Coronary artery (tissue), 2 donors: ENCODE measurements around the gene ELOVL1.
"Not testable (repeated sequence)": the region's sequence is repeated elsewhere in the genome, so short reads cannot be mapped to it uniquely, and the experiment has no call there.

Experiments
- DNase-seq: peaks from one replicate; pipeline ENCODE4 v3.0.0-alpha.2; 2017; ENCODE audit warnings: low spot score
- H3K27ac ChIP-seq, 2 donors: fragments of 200-600 bp; sonication (generic); one replicate each; pipeline ENCODE4 v1.5.1; 2016 to 2019
- H3K4me3 ChIP-seq: fragments of 200-600 bp; sonication (generic); 2 replicates; pipeline ENCODE4 v1.5.1; 2016; ENCODE audit warnings: mild to moderate bottlenecking, moderate library complexity
- TF ChIP-seq, protein P1 (sequence below): fragments of 200-600 bp; sonication (generic); IDR thresholded peaks from one replicate; pipeline ENCODE4 v1.5.1; 2019; ENCODE audit warnings: antibody characterized with exemption

Gene ELOVL1

DNA sequence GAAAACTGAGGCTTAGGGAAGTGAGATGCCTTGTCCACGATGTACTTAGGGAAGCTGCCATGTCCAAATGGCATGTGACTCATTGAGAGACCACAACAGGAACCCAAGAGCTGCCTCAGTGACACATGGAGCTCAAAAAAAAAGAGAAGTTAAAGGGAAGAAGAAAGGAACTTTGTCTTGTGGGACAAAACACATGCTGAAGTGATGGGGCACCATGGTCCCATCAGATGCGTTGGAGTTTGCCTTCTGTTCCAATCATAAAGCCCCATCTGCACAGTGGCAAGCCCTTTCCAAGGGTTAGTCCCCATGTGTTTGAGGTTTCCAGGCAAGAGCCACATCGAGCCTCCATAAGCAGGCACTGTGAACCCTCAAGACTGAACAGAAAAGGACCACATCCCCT lies 13.8 kb upstream of the ELOVL1 start:
- Histone ChIP-seq H3K4me3 (no peak overlapping the region), H3K27ac (peak overlapping the region in 1 of 2 donors; percentile 58)
- TF ChIP-seq, protein P1, sequence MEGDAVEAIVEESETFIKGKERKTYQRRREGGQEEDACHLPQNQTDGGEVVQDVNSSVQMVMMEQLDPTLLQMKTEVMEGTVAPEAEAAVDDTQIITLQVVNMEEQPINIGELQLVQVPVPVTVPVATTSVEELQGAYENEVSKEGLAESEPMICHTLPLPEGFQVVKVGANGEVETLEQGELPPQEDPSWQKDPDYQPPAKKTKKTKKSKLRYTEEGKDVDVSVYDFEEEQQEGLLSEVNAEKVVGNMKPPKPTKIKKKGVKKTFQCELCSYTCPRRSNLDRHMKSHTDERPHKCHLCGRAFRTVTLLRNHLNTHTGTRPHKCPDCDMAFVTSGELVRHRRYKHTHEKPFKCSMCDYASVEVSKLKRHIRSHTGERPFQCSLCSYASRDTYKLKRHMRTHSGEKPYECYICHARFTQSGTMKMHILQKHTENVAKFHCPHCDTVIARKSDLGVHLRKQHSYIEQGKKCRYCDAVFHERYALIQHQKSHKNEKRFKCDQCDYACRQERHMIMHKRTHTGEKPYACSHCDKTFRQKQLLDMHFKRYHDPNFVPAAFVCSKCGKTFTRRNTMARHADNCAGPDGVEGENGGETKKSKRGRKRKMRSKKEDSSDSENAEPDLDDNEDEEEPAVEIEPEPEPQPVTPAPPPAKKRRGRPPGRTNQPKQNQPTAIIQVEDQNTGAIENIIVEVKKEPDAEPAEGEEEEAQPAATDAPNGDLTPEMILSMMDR: no peak
- no peak for DNase-seq

DNA sequence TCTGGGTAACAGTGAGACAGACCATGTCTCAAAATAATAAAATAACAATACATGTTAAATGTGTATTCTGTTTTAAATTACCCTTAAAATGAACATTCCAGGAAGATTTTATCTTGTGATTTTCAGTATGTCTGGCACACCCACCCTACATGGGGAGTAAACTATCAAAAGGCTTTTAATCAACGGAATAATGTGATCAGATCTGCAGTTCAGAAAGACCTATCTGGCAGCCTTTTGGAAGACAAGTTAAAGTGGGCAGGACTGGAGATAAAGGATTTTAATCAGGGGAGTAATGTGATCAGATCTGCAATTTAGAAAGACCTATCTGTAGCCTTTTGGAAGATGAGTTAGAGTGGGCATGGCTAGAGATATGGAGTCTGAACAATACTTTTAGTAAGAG lies 11.7 kb upstream of the ELOVL1 start:
- no peak overlapping the region for H3K4me3 ChIP-seq
- H3K27ac ChIP-seq: no peak overlapping the region
- no peak for DNase-seq
- TF ChIP-seq, protein P1: no peak

DNA sequence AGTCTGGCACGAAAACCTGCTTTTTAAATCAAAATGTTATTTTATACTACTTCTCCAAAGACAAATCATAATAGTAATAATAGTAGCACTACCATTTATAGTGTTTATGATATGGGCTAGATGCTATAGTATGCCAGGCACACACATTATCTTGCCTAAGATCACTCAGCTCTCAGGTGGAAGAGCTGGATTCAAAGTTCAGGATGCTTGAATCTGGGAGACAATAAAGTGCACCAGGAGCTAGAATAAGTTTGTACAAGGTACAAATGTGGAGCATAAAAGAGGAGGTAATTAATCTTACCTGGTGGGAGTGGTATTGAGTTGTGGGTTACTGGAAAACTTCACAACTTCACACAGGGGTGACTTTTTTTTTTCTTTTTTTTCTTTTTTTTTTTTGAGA lies 10.0 kb upstream of the ELOVL1 start:
- TF ChIP-seq, protein P1: no peak
- Histone ChIP-seq H3K4me3 (no peak overlapping the region), H3K27ac (no peak overlapping the region)
- DNase-seq: no peak

DNA sequence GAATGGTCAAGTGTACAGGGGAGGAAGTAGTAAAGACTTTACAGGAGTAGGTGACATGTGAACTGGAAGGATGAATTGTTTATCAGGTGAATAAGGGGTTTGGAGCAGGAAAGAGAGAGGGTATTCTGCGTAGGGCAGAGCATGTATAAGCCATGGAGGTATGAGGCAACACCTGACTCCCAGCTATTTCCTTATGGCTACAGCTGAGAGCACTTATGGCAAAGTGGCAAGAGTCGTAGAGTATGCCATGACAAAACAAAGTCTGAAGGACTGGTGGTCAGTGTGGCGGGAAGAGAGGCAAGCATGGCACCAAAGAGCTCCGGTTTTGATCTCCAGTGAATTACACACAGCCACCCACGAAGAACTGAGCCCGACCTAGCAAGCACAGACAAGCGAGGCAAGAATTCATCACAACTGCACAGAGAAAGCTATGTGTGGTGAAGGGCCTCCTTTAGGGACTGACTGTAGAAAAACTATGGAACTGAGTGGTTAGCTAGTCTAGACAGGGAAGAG lies 9.0 kb upstream of the ELOVL1 start:
- no peak for DNase-seq
- H3K4me3 ChIP-seq: no peak overlapping the region
- TF ChIP-seq, protein P1: no peak
- no peak overlapping the region for H3K27ac ChIP-seq

DNA sequence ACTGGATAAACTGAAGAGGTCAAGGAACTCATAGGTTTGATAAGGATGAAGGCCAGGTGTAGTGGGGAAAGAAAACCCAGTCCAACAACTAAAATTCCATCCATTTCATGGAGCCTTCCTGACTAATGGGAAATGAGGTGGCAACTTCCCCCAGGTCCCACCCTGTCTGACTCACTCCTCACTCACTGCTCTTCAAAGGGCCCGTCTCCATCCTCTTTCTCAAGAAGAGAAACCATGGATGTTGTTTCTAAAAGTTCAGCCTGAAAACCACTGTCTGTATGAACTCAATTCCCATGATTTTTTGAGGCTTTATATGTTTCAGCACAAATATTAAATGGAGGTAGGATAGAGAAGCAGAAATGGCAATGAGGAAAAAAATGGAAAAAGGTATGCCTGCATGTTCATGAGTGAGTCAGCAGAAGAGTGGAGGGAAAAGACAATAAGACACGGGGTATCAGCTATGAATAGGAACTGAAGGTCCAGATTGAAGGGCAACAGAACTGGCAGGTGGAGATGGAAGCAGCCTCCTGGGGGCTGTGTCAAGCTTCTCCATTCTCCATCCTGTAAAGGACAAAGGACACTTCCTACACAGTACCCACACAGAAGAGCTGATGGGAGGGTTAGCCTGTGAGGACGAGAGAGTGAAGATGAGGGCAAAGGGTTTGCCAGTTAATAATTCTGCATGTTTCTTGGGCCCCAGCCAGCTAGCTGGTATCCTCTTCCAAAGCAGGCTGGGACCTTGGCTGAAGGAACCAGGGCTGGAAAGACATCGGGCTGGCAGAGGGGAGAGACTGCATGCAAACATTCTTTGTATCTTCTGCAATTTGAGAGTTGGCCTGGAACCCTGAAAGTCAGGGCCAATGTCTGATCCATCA lies 5.5 kb upstream of the ELOVL1 start:
- TF ChIP-seq, protein P1: no peak
- Histone ChIP-seq H3K4me3 (no peak overlapping the region), H3K27ac (peak overlapping the region in 1 of 2 donors; percentile 67)
- no peak for DNase-seq

DNA sequence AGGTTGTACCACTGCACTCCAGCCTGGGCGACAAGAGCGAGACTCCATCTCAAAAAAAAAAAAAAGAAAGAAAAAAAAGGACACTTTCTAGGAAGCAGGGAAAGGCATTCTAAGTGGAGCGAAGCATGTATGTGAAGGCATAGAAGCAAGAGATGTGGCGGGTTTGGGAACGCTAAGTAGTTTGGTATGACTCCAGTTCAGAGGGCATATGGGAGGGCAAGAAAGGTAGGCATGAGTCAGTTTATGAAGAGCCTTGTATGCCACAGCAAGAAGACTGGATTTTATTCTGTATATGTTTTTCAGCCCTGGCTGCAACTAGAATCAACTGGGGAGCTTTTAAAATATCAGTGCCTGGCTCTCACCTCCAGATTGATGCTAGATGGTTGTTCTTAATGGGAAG lies 4.4 kb upstream of the ELOVL1 start:
- DNase-seq: no peak
- Histone ChIP-seq H3K4me3 (no peak overlapping the region), H3K27ac (peak overlapping the region in 1 of 2 donors; percentile 67)
- TF ChIP-seq, protein P1: no peak

DNA sequence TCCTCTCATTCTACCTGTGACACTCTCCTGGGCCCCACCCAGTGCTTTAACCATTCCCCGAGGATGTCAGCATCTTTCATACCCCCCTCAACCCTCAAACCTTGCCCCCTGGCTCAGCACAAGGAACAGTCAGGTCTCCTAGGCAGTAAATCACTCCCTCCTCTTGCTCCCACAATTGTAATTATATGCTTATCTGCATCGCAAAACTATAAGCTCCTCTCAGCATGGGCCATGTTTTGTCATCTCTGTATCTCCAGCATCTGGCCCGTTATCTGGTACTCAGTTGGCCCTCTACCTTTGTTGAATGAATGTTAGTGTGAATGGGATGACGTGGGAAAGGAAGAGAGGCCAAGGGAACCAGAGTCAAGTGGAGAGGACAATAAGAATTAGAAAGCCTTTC lies 2.8 kb upstream of the ELOVL1 start:
- TF ChIP-seq, protein P1: no peak
- DNase-seq: no peak
- Histone ChIP-seq H3K4me3 (no peak overlapping the region), H3K27ac (no peak overlapping the region)

DNA sequence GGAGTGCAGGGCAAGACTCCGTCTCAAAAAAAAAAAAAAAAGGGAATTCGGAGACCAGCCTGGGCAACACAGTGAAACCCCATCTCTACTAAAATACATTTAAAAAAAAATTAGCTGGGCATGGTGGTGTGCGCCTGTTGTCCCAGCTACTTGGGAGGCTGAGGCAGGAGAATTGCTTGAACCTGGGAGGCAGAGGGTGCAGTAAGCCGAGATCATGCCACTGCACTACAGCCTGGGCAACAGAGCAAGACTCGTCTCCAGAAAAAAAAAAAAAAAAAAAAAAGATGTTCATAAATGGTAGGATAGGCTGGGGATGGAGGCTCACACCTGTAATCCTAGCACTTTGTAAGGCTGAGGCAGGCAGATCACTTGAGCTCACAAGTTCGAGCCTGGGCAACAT lies 2.0 kb upstream of the ELOVL1 start:
- H3K27ac ChIP-seq, DNase-seq, H3K4me3 ChIP-seq: not testable (repeated sequence)
